LNCaP clone FGC (cell line): ENCODE measurements around the gene MTFR1L.

Experiments used
- DNase-seq: peaks from one replicate; pipeline ENCODE4 v3.0.0-alpha.2; 2011; ENCODE audit warnings: low read depth
- H3K4me3 ChIP-seq: 2 replicates; pipeline ENCODE4 v1.5.1; 2011; ENCODE audit warnings: mild to moderate bottlenecking, low read depth, low read length, control low read depth
- CTCF ChIP-seq: IDR thresholded peaks from 2 replicates; pipeline ENCODE4 v1.5.1; 2012; ENCODE audit warnings: mild to moderate bottlenecking; ENCODE audit not compliant: control insufficient read depth, insufficient read depth; ENCODE audit errors: extremely low read depth

Gene MTFR1L

GRCh38 chr1:25863486-25864262 is 43.9 kb downstream of the MTFR1L start:
- H3K4me3 ChIP-seq, result no peak overlapping the region
- DNase-seq, result no peak
- no peak for TF ChIP-seq CTCF

- no peak for TF ChIP-seq CTCF
- DNase-seq, result no peak
- H3K4me3 ChIP-seq, result no peak overlapping the region
These were observed 44.7 kb downstream of the MTFR1L start for GRCh38 chr1:25864434-25864833.

GRCh38 chr1:25866288-25866687 is 46.5 kb downstream of the MTFR1L start:
- no peak overlapping the region for H3K4me3 ChIP-seq
- no peak for DNase-seq
- no peak for TF ChIP-seq CTCF

GRCh38 chr1:25867210-25867991 is 47.6 kb downstream of the MTFR1L start:
- TF ChIP-seq CTCF, result no peak
- no peak overlapping the region for H3K4me3 ChIP-seq
- DNase-seq, result peak; percentile 58

- DNase-seq, result no peak
- H3K4me3 ChIP-seq, result no peak overlapping the region
- TF ChIP-seq CTCF, result no peak
These were observed 50.3 kb downstream of the MTFR1L start for GRCh38 chr1:25869909-25870606.

- no peak for TF ChIP-seq CTCF
- no peak for DNase-seq
- H3K4me3 ChIP-seq, result no peak overlapping the region
These were observed 50.9 kb downstream of the MTFR1L start for GRCh38 chr1:25870614-25871013.
